Activated T-cell treated with anti-CD3 and anti-CD28 coated beads for 48 hours (primary cell): ENCODE results near the gene GALNTL6.
"Not testable (repeated sequence)": the region's sequence is repeated elsewhere in the genome, so short reads cannot be mapped to it uniquely, and the experiment has no call there.

Experiments used
- DNase-seq: peaks from one replicate; pipeline ENCODE4 v3.0.0-alpha.2; 2020; ENCODE audit warnings: low read depth

Gene GALNTL6

DNA sequence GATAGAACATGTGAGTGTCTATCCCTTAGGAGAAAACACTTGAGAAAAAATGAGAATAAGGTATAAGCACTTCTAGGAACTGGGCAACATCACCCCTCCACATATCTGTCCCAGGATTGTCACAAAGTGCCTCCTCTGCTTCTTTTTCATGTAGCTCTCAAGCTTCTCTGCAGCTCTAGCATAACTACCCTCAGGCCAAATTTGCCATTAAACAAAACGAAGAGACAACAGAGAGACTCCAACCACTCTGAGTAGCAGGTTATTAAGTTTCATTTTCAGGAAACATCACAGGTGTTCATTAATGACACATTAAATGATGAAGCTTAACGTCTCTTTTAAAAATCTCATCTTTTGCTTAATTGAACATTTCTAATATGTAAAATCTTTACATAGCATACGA, 580.0 kb downstream of the GALNTL6 start:
- DNase-seq: no peak

DNA sequence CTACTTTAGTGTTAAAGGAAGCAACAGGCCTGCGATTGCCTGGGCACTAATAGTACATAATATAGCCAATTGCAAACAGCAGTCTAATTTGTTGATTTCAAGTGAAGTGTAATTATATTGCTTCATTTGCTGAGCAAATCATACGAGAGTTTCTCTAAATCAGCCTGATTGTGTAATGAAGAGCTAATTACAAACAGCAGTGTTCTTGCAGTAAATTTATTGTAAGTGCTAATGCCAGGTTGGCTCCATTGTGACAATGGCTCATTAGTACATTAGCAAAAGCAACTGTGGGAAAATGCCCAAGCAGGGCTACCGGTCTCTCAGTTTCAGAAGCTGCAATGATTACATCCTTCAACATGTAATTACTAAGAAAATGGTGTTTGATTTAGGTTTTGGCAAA, 591.5 kb downstream of the GALNTL6 start:
- no peak for DNase-seq

DNA sequence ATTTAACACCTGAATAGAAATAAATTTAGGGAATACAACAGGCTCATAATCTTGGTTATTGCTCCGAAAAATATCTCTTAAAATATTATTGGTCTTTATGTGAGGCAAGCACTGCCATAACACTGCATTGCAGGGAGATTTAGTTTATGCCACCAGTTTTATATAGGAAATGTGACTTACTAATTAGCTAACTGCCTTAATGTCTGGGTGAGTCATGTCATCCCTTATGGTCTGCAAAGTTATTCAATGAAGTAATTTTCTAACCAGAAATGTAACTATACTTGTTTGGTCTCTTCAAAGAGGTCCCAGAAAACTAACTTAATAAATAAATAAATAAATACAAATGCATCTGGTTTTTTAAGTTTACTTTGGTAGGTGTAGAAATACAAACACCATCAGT, 597.2 kb downstream of the GALNTL6 start:
- no peak for DNase-seq

DNA sequence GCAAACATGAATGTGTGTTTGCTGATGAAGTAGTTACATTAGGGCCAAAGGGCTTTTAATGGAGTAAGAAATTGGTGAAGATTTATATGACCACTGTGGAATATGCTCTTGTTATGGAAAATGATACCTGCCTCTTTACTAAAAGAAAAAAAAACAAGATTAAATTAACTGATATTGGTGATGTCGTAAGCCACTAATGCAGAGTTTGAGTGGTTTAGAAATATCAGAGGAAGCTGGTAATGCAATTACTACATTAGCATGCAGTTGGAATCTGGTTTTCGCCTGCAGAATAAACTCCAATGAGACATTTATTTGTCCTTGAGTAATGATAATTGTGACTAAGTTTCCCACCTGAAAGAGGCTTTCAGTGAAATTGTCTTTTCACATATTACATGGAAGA, 597.9 kb downstream of the GALNTL6 start:
- DNase-seq: no peak

DNA sequence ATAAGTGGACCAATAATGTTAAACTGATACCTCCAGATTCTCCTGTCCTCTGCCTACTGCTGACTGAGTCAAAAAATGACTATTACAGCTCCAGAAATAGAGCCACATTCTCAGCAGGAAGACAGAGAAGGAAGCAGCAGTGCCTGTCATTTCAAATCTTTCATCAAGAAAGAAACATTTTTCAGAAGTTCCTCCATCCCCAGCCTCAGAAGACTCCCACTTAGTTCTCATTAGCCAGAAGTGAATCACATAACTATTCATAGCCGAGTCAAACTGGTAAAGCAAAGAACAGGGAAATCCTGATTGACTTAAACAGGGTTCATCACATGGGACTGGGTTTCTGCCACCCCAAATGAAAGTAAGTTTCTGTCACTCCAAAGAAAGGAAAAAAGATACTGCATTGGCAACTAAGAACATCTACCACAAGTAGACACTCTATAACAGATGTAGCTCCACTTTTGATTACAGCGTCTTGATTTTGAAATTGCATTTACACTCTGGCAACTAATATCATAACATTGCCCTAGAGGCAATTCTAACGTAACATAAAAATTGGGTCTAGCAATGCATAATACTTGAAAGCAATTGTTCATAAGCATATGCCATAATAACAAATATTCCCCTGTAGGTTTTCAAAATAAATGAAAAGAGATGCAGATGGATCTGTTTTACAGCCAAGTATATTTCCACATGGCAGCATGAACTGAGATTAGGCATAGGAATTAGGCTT, 599.8 kb downstream of the GALNTL6 start:
- no peak for DNase-seq

DNA sequence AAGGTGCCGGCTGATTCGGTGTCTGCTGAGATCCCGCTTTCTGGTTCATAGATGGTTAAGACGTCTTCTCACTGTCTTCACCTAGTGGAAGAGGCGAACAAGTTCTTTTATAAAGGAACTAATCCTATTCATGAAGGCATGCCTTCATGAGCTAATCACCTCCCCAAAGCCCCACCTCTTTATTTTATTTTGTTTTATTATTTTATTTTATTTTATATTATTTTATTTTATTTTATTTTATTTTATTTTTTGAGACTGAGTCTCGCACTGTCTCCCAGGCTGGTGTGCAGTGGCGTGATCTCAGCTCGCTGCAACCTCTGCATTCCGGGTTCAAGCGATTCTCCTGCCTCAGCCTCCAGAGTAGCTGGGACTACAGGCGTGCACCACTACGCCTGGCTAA, 615.8 kb downstream of the GALNTL6 start:
- not testable (repeated sequence) for DNase-seq

DNA sequence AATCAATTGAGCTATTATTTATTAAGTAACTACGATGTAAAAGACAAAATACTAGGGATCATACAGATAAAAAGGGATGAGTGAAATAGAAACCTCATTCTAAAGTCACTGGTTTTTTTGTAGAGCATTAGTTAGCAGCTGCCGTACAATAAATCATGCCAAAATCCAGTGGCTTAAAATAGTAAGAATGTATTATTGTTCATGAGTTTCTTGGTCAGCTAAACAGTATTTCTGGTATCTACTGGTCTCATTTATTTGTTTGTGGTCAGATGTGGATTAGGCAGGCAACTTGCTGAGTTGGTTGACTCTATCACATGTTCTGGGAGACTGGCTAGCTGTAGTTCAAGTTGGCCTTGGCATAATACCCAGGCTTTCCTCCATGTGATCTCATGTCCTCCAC, 667.3 kb downstream of the GALNTL6 start:
- no peak for DNase-seq

DNA sequence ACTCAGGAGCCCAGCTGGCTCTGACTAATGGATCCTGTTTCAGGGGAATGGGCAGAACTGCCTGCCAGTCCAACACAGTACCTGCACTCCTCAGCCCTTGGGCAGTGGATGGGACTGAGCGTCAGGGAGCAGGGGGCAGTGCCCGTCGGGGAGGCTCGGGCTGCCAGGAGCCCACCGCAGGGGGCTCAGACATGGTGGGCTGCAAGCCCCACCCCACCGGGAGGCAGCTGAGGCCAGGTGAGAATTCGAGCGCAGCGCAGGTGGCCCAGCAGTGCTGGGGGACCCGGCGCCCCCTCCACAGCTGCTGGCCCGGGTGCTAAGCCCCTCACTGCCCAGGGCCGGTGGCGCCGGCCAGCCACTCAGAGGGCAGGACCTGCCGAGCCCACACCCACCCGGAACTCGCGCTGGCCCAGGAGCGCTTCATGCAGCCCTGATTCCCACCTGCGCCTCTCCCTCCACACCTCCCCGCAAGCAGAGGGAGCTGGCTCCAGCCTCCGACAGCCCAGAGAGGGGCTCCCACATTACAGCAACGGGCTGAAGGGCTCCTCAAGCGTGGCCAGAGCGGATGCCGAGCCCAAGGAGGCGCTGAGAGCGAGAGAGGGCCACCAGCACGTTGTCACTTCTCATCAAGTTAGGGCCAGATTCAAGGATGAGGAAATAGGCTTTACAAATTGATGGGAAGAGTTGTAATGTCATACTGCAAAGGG, 668.8 kb downstream of the GALNTL6 start:
- DNase-seq: no peak

DNA sequence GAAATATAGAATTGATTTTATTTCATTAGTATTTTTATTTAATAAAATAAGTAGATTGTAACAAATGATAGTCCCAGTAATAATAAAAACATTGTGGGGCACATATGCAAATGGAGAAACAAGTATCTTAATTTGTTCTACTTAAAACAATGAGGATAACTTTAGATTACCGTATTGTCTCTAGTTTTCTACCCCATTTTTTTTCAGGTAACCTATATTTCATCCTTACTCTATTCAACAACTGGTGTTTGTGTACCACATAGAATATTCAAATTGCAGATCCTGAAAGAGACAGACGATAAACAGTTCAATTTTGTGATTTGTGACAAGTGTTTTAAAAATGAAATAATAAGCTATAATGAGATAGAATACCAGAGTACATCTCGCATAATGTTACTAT, 671.8 kb downstream of the GALNTL6 start:
- no peak for DNase-seq

DNA sequence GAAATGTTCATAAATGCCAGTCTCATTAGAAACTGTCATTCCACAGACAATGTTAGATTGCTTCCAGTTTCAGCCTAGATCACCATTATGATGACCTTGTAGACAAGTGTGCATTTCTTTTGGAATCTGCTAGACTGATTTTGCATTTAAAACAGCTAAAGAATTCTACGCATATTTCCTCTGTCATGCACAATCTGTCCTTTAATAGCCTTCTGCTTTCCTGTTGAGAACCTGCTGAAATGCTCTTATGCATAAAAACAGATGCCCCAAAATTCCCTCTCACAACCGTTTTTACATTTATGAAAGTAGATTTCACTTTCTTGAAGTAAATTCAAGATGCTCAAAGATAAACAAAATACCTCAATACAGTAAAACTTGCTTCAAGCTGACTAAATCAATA, 673.3 kb downstream of the GALNTL6 start:
- no peak for DNase-seq

DNA sequence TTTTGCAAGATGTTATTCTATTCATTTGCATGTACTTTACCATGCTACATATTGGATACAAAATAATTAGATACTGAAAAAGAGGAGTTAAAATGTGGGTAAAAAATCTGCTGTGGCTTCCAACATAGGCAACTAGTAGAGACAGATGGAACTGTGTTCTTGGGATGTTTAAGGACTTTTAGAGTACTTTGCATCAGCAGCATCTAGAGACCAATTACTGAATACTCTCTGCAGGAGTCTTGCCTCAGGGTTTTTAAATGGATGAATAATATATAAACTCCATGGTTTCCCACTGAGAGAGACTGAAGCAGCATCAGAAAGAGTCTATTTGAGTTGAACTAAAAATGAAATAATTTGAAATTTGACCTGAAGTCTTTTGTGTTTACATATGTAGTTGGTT, 676.7 kb downstream of the GALNTL6 start:
- no peak for DNase-seq

DNA sequence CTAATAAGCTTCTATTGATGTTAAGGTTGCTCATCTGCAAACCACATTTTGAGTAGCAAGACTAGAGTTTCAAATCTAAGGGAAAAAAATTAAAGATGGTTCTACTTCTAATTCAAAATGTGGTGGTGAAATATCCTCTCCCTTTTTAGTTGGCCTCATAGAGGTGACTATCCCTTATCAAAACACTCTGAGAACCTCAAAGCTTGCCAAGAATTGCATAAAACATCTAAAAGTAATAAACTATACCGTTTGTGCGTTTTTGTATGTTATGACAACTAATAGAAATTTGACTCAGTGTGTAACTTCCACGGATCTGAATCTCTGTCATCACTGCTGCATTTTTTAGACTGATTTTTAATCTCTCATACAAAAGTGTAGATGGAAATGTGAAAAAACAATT, 682.6 kb downstream of the GALNTL6 start:
- DNase-seq: no peak

DNA sequence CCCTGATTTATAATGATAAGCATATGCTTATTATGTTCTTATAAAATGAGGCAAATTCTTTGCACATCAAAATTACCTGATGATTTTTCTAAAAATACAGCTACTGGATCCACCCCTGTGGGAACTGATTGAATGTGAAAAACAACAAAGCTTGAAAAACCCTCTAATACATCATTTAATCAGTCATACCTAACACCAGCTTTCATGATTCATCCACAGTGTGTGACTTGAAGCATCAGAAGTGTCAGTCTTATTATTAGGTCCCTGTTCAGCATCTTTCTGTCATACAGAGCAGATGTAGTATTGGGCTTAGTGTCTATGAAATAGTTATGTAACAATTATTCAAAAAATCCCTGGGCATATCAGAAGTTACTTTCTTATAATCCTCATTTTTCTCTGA, 684.1 kb downstream of the GALNTL6 start:
- DNase-seq: no peak

DNA sequence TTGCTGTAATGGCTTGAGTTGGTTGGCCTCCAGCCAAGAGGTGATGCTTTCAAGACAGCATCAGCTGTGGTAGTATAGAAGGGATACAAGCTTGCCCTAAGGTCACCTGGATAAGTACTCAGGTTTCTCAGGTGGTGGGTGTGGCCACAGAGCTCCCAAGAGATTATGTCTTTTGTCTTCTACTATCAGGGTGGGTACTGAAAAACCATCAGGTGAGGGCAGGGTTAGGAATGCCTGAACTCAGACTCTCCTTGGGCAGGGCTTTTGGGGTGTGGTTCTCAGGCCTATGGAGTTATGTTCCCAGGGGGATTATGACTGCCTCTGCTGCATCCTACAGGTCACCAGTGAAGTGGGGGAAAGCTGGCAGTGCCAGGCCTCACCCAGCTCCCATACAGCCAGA, 700.8 kb downstream of the GALNTL6 start:
- DNase-seq: no peak

DNA sequence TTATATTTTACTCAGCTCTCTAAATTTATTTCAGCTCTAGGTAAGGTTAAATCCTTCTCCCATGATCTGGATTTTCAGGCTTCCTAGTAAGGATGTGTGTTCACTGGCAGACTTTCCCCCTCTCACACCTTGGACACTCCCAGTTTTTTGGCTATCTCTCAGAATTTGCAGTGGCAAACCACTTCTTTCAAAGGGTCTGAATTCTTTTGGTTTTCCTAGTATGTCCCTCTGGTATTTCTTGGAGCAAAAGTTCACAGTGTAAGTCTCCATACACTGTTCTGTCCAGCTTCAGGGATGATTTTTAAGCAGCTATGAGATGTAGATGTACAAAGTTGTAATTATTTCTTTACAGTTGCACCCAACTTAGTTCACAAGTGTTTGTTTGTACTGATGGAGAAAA, 701.6 kb downstream of the GALNTL6 start:
- DNase-seq: no peak

DNA sequence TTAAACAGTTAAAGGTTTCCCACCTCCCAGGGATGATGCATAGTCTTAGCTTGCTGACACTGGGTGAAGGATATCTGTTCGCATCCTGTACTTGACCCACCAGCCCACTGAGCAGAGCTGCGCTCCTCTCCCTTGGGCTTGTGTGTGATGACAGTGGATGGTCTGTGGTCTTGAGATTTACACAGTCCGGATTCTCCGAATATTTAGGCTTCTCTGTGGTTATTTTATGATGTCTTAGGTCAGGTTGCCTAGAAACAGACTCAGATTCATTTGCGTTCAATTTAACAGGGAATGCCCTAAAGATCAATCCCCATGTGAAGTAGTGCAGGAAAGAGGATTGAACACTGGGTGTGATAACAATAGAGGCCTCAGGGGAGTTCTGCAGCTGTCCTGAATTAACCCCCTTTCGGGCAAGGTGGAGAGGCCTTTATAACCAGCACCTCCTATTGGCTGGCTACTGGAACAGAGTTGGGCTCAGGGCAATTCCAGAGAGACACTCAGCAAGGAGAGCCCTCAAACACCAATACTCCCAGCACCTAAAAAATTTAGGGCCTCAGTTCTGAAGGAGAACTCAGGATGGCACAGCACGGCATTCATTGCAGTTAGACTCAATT, 702.2 kb downstream of the GALNTL6 start:
- DNase-seq: no peak

DNA sequence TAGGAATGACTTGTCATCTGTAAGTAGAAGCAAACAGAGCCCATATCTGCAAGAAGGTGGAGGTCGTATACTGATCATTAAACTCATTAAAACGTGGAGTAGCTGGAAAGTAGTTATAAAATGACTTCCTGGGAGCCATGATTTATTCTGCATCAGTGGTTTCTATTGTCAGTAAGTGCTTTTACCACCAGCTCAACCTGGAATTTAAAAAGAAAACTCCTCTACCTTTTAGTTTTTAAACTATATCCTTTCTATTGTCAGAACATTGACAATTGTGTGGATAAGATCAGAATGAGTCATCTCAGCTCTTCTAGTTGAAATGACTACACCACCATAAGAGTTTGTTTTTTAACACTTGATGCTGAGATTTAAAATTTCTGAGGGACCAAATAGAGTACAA, 704.2 kb downstream of the GALNTL6 start:
- no peak for DNase-seq

DNA sequence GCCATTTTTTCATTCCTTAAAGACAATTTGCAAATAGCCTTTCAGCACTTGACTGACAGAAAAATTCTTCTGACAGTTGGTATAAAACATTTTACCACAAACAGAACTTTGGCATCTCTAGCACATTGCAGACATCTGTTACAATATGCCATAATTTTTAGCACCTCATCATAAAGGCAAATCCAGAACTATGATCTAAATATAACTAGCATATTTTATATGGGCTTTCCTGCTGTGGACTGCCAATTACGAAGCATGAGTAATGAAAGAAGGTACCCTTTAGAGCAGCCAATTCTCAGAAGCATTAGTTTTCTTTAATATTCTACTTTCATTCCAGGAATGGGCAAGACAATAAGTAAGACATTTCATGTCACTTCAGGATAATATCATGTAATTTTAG, 708.0 kb downstream of the GALNTL6 start:
- no peak for DNase-seq

DNA sequence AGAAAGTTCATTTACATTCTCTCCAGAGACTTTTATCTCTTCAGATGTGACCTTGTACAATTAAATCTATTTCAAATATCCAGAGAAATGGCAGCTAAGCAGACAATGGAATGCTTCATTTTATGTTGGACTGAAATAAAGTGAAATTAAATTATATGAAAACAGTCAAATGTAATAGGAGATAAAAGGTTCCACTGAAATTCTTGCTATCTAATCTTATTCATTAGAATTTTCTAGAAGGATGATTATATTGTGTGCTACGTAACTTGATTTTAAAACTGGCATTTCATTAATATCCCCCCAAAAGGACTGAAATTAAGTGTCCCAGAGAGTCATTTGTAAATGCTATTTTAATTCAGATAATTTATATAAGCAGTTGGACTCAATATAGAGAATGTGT, 708.5 kb downstream of the GALNTL6 start:
- no peak for DNase-seq

DNA sequence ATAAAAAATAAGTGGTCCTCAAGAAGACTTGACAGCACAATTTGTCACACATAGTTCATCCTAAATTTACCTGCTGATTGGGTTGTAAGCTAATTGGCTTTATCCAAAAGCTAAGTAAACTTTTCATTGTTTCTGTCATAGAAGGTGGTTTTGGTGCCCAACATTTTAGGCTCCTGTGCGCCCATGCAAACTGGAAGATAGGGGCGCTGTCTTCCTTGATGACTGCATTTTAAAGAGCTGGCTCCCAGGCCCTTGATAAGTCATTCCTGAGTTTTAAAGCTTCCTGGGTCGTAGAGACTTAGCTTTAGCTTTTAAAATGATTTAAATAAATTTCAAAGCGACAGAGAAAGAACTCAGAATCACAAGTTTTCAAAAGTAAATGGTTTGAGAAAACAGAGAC, 730.0 kb downstream of the GALNTL6 start:
- DNase-seq: no peak

DNA sequence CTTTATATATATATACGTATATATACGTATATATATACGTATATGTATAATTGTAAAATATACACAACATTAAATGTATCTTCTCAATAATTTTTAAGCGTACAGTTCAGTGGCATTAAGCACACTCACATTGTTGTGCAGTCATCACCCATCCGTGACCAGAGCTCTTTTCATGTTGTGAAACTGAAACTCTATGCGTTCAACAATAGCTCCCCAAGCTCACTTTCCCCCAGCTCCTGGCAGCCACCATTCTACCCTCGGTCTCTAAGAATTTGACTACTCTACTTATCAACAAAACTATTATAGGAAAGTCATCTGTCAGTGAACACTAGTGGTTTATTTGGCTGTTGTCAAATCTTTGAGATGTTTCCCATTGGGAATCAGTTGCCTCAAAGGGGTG, 733.6 kb downstream of the GALNTL6 start:
- no peak for DNase-seq

DNA sequence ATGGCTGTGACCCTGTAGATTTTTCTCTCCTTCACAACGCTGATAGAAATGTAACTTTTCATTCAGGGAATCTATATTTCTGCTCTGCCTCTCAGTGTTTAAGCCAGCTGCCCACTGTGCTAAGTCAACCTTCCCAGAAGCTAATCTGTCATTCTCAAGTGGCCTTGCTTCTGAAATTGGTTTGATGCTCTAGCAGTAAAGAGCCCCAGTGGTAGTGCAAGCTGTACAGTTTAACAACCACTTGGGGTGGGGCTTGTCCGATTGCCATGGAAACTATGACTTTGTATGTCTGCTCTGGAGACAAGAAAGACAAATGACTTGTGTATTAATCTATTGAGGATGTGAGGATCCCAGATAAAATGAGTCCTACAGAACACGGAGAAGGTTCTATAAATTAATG, 734.5 kb downstream of the GALNTL6 start:
- no peak for DNase-seq

DNA sequence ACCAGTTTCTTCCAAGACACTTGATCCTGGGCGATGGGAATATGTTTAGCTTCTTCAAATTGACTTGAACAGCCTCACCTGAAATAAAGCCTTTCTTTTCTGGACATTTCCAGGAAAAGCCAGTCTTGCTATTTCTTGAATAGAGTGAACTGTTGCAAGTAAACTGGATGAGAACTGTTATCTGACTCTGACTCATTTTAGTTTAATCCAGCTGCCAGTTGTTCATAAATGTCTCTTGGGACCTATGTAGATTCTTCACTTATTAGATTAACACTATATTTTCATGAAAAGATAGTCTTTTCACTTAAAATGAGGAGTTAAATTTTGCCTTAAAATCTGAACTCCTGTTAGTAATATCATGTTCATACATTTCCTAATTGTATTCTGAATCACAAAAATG, 740.0 kb downstream of the GALNTL6 start:
- no peak for DNase-seq

DNA sequence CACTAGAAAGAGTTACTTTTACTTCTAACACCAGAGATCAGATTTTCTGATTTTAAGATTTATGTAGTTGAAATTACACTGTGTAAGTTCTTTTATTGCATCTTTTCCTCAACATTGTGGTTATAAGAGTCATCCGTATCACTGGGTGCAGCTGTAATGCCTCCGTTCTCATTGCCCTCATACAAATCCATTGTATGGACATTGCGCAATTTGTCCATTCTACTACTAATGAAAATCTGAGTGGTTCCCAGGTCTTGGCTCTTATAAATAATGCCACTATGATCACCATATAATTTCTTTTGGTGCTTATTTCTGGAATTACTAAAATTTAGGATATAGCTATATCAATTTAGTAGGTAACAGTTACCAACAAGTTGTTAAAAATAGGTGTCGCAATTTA, 741.4 kb downstream of the GALNTL6 start:
- no peak for DNase-seq
